ENCODE measurements around the gene SIKE1. TPM values are rescaled to one million over a fixed set of nuclear protein-coding genes. Genes with fewer than 3 reads are reported as not detected.

The SIKE1 gene
- total RNA-seq, 1 donor from 2014 or later: 57.6 TPM

- Mint-ChIP-seq H3K27ac (no peak overlapping the region), H3K9me3 (no peaks in the 10 kb centered on the region), H3K27me3 (ENCODE audit: low read depth) (no peaks in the 10 kb centered on the region), H3K4me3 (ENCODE audit: low read depth) (no peak overlapping the region), H3K4me1 (ENCODE audit: low read depth) (peaks cover 80% of the 10 kb centered on the region), H3K36me3 (ENCODE audit: low read depth) (peaks cover 81% of the 10 kb centered on the region)
- intact Hi-C loops (cut with micrococcal nuclease): no loop called here
- no peak for DNase-seq (ENCODE audit: low spot score)
These were observed 29.7 kb downstream of the SIKE1 start for GRCh38 chr1:114750780-114751179.

- no peak for DNase-seq (ENCODE audit: low spot score)
- H3K9me3 Mint-ChIP-seq: no peaks in the 10 kb centered on the region
- H3K27ac Mint-ChIP-seq: no peak overlapping the region
- intact Hi-C loops (cut with micrococcal nuclease): no loop called here
- peaks cover 81% of the 10 kb centered on the region for H3K36me3 Mint-ChIP-seq (ENCODE audit: low read depth)
- no peak overlapping the region for H3K4me3 Mint-ChIP-seq (ENCODE audit: low read depth)
- no peaks in the 10 kb centered on the region for H3K27me3 Mint-ChIP-seq (ENCODE audit: low read depth)
- H3K4me1 Mint-ChIP-seq (ENCODE audit: low read depth): peaks cover 80% of the 10 kb centered on the region
These were observed 30.6 kb downstream of the SIKE1 start for GRCh38 chr1:114749835-114750234.

GRCh38 chr1:114746450-114747121 lies 33.9 kb downstream of the SIKE1 start:
- Mint-ChIP-seq H3K36me3 (ENCODE audit: low read depth) (peaks cover 83% of the 10 kb centered on the region), H3K27me3 (ENCODE audit: low read depth) (no peaks in the 10 kb centered on the region), H3K9me3 (no peaks in the 10 kb centered on the region), H3K4me1 (ENCODE audit: low read depth) (peaks cover 66% of the 10 kb centered on the region), H3K4me3 (ENCODE audit: low read depth) (no peak overlapping the region), H3K27ac (no peak overlapping the region)
- DNase-seq (ENCODE audit: low spot score): no peak
- intact Hi-C loops (cut with micrococcal nuclease): loop anchor here (1.0 kb wide), 1 partner anchor 10 kb away; no protein-coding TSS in a partner anchor

GRCh38 chr1:114745291-114745690 lies 35.2 kb downstream of the SIKE1 start:
- H3K36me3 Mint-ChIP-seq (ENCODE audit: low read depth): peaks cover 82% of the 10 kb centered on the region

GRCh38 chr1:114741963-114742746 lies 38.3 kb downstream of the SIKE1 start:
- peaks cover 42% of the 10 kb centered on the region for H3K4me1 Mint-ChIP-seq (ENCODE audit: low read depth)
- DNase-seq (ENCODE audit: low spot score): no peak
- no peaks in the 10 kb centered on the region for H3K9me3 Mint-ChIP-seq
- no peak overlapping the region for H3K27ac Mint-ChIP-seq
- intact Hi-C loops (cut with micrococcal nuclease): no loop called here
- no peaks in the 10 kb centered on the region for H3K27me3 Mint-ChIP-seq (ENCODE audit: low read depth)
- H3K4me3 Mint-ChIP-seq (ENCODE audit: low read depth): no peak overlapping the region
- peaks cover 70% of the 10 kb centered on the region for H3K36me3 Mint-ChIP-seq (ENCODE audit: low read depth)

More at GRCh38 chr1:114745291-114745690, 35.2 kb downstream of the SIKE1 start:
- Mint-ChIP-seq H3K4me1 (ENCODE audit: low read depth) (peaks cover 61% of the 10 kb centered on the region), H3K4me3 (ENCODE audit: low read depth) (no peak overlapping the region), H3K9me3 (no peaks in the 10 kb centered on the region), H3K27ac (peak overlapping the region; percentile 69), H3K27me3 (ENCODE audit: low read depth) (no peaks in the 10 kb centered on the region)
- DNase-seq (ENCODE audit: low spot score): no peak
- intact Hi-C loops (cut with micrococcal nuclease): no loop called here

GRCh38 chr1:114740331-114740730 lies 40.2 kb downstream of the SIKE1 start:
- Mint-ChIP-seq H3K27ac (no peak overlapping the region), H3K4me3 (ENCODE audit: low read depth) (no peak overlapping the region), H3K27me3 (ENCODE audit: low read depth) (no peaks in the 10 kb centered on the region), H3K36me3 (ENCODE audit: low read depth) (peaks cover 69% of the 10 kb centered on the region), H3K9me3 (no peaks in the 10 kb centered on the region), H3K4me1 (ENCODE audit: low read depth) (peaks cover 23% of the 10 kb centered on the region)
- intact Hi-C loops (cut with micrococcal nuclease): no loop called here
- DNase-seq (ENCODE audit: low spot score): no peak

GRCh38 chr1:114737314-114737849 lies 43.1 kb downstream of the SIKE1 start:
- peaks cover 67% of the 10 kb centered on the region for H3K36me3 Mint-ChIP-seq (ENCODE audit: low read depth)
- H3K9me3 Mint-ChIP-seq: no peaks in the 10 kb centered on the region
- peaks cover 7% of the 10 kb centered on the region for H3K4me1 Mint-ChIP-seq (ENCODE audit: low read depth)
- DNase-seq (ENCODE audit: low spot score): no peak
- no peak overlapping the region for H3K4me3 Mint-ChIP-seq (ENCODE audit: low read depth)
- H3K27ac Mint-ChIP-seq: no peak overlapping the region
- intact Hi-C loops (cut with micrococcal nuclease): no loop called here
- no peaks in the 10 kb centered on the region for H3K27me3 Mint-ChIP-seq (ENCODE audit: low read depth)

GRCh38 chr1:114735479-114735878 lies 45.0 kb downstream of the SIKE1 start:
- Mint-ChIP-seq H3K4me1 (ENCODE audit: low read depth) (peaks cover 4% of the 10 kb centered on the region), H3K9me3 (no peaks in the 10 kb centered on the region), H3K36me3 (ENCODE audit: low read depth) (peaks cover 70% of the 10 kb centered on the region), H3K4me3 (ENCODE audit: low read depth) (no peak overlapping the region), H3K27me3 (ENCODE audit: low read depth) (no peaks in the 10 kb centered on the region), H3K27ac (no peak overlapping the region)
- intact Hi-C loops (cut with micrococcal nuclease): no loop called here
- no peak for DNase-seq (ENCODE audit: low spot score)

GRCh38 chr1:114729782-114730181 lies 50.7 kb downstream of the SIKE1 start:
- Mint-ChIP-seq H3K27ac (no peak overlapping the region), H3K36me3 (ENCODE audit: low read depth) (peaks cover 83% of the 10 kb centered on the region), H3K4me1 (ENCODE audit: low read depth) (peaks cover 4% of the 10 kb centered on the region), H3K27me3 (ENCODE audit: low read depth) (no peaks in the 10 kb centered on the region), H3K4me3 (ENCODE audit: low read depth) (no peak overlapping the region), H3K9me3 (no peaks in the 10 kb centered on the region)
- intact Hi-C loops (cut with micrococcal nuclease): no loop called here
- no peak for DNase-seq (ENCODE audit: low spot score)

GRCh38 chr1:114728553-114728952 lies 51.9 kb downstream of the SIKE1 start:
- Mint-ChIP-seq H3K27ac (no peak overlapping the region), H3K9me3 (no peaks in the 10 kb centered on the region), H3K4me3 (ENCODE audit: low read depth) (no peak overlapping the region), H3K27me3 (ENCODE audit: low read depth) (no peaks in the 10 kb centered on the region), H3K36me3 (ENCODE audit: low read depth) (peaks cover 83% of the 10 kb centered on the region), H3K4me1 (ENCODE audit: low read depth) (peaks cover 6% of the 10 kb centered on the region)
- intact Hi-C loops (cut with micrococcal nuclease): no loop called here
- DNase-seq (ENCODE audit: low spot score): no peak

GRCh38 chr1:114725230-114725629 lies 55.3 kb downstream of the SIKE1 start:
- H3K27ac Mint-ChIP-seq: no peak overlapping the region
- intact Hi-C loops (cut with micrococcal nuclease): no loop called here

GRCh38 chr1:114723915-114724314 lies 56.6 kb downstream of the SIKE1 start:
- DNase-seq (ENCODE audit: low spot score): no peak
- Mint-ChIP-seq H3K36me3 (ENCODE audit: low read depth) (peaks cover 91% of the 10 kb centered on the region), H3K4me1 (ENCODE audit: low read depth) (peaks cover 14% of the 10 kb centered on the region), H3K27ac (peak overlapping the region; percentile 33), H3K27me3 (ENCODE audit: low read depth) (no peaks in the 10 kb centered on the region), H3K4me3 (ENCODE audit: low read depth) (no peak overlapping the region), H3K9me3 (no peaks in the 10 kb centered on the region)
- intact Hi-C loops (cut with micrococcal nuclease): no loop called here

More at GRCh38 chr1:114725230-114725629, 55.3 kb downstream of the SIKE1 start:
- Mint-ChIP-seq H3K4me3 (ENCODE audit: low read depth) (no peak overlapping the region), H3K36me3 (ENCODE audit: low read depth) (peaks cover 90% of the 10 kb centered on the region), H3K4me1 (ENCODE audit: low read depth) (peaks cover 5% of the 10 kb centered on the region), H3K9me3 (no peaks in the 10 kb centered on the region), H3K27me3 (ENCODE audit: low read depth) (no peaks in the 10 kb centered on the region)
- DNase-seq (ENCODE audit: low spot score): no peak

GRCh38 chr1:114723457-114723856 lies 57.0 kb downstream of the SIKE1 start:
- no peak for DNase-seq (ENCODE audit: low spot score)
- Mint-ChIP-seq H3K36me3 (ENCODE audit: low read depth) (peaks cover 92% of the 10 kb centered on the region), H3K4me3 (ENCODE audit: low read depth) (no peak overlapping the region), H3K9me3 (no peaks in the 10 kb centered on the region), H3K4me1 (ENCODE audit: low read depth) (peaks cover 15% of the 10 kb centered on the region), H3K27me3 (ENCODE audit: low read depth) (no peaks in the 10 kb centered on the region), H3K27ac (no peak overlapping the region)
- intact Hi-C loops (cut with micrococcal nuclease): no loop called here

Measured in activated T-helper 2 cell treated with anti-CD3 and anti-CD28 coated beads, Interferon-gamma antibody, Interleukin-2, Interleukin-4, amounts not matched to agents 10 μg/mL and 5 μg/mL and 100 μg/mL, durations not matched to agents 14 hours and 24 hours and 36 hours (primary cell).